ENCODE measurements around the gene PACS1.
"Not testable (repeated sequence)": the region's sequence is repeated elsewhere in the genome, so short reads cannot be mapped to it uniquely, and the experiment has no call there.

Gene PACS1

GRCh38 chr11:66083767-66084166, 13.7 kb downstream of the PACS1 start:
- H3K4me3 ChIP-seq (ENCODE audit: low read depth, low read length) = no peak overlapping the region
- DNase-seq (ENCODE audit: low read depth) = no peak
- no peak for TF ChIP-seq CTCF (IDR thresholded peaks at IDR 0.05; ENCODE audit: control insufficient read depth, extremely low read depth, insufficient read depth)

- no peak for TF ChIP-seq CTCF (IDR thresholded peaks at IDR 0.05; ENCODE audit: control insufficient read depth, extremely low read depth, insufficient read depth)
- no peak for DNase-seq (ENCODE audit: low read depth)
- no peak overlapping the region for H3K4me3 ChIP-seq (ENCODE audit: low read depth, low read length)
These were observed 14.9 kb downstream of the PACS1 start for GRCh38 chr11:66084821-66085475.

- DNase-seq (ENCODE audit: low read depth) = no peak
- H3K4me3 ChIP-seq (ENCODE audit: low read depth, low read length) = no peak overlapping the region
- TF ChIP-seq CTCF (IDR thresholded peaks at IDR 0.05; ENCODE audit: control insufficient read depth, extremely low read depth, insufficient read depth) = no peak
These were observed 17.3 kb downstream of the PACS1 start for GRCh38 chr11:66087148-66087908.

- no peak for DNase-seq (ENCODE audit: low read depth)
- TF ChIP-seq CTCF (IDR thresholded peaks at IDR 0.05; ENCODE audit: control insufficient read depth, extremely low read depth, insufficient read depth) = no peak
- no peak overlapping the region for H3K4me3 ChIP-seq (ENCODE audit: low read depth, low read length)
These were observed 19.0 kb downstream of the PACS1 start for GRCh38 chr11:66089067-66089466.

- H3K4me3 ChIP-seq (ENCODE audit: low read depth, low read length) = no peak overlapping the region
- no peak for DNase-seq (ENCODE audit: low read depth)
- no peak for TF ChIP-seq CTCF (IDR thresholded peaks at IDR 0.05; ENCODE audit: control insufficient read depth, extremely low read depth, insufficient read depth)
These were observed 20.2 kb downstream of the PACS1 start for GRCh38 chr11:66090288-66090687.

GRCh38 chr11:66092125-66092524, 22.1 kb downstream of the PACS1 start:
- not testable (repeated sequence) for H3K4me3 ChIP-seq (ENCODE audit: low read depth, low read length); DNase-seq (ENCODE audit: low read depth)

GRCh38 chr11:66099746-66100145, 29.7 kb downstream of the PACS1 start:
- DNase-seq (ENCODE audit: low read depth) = not testable (repeated sequence)

More at GRCh38 chr11:66099746-66100145, 29.7 kb downstream of the PACS1 start:
- not testable (repeated sequence) for H3K4me3 ChIP-seq (ENCODE audit: low read depth, low read length)

Data from LNCaP clone FGC (cell line).